DND-41 (cell line): ENCODE measurements around the gene TTC33.
A peak's percentile ranks its signal among the peaks of the same experiment; 100 is the strongest.

Source experiments
- ATAC-seq: fragments of 200-7000 bp; cut with Tn5 transposase; 3 replicates; pipeline ENCODE4 v1.9.1; 2021; ENCODE audit warnings: low read depth; ENCODE audit not compliant: insufficient read depth
- DNase-seq: peaks from one replicate; pipeline ENCODE4 v3.0.0-alpha.2; 2020
- H2AFZ ChIP-seq: 2 replicates; pipeline ENCODE4 v1.6.0; 2012; ENCODE audit warnings: low read depth, low read length
- H3K27ac ChIP-seq: 2 replicates; pipeline ENCODE4 v1.5.1; 2012; ENCODE audit warnings: low read length, inconsistent platforms
- H3K27me3 ChIP-seq: fragments of 200-600 bp; sonication (generic); 2 replicates; pipeline ENCODE4 v1.6.0; 2012; ENCODE audit warnings: low read length, mild to moderate bottlenecking, inconsistent platforms; ENCODE audit not compliant: insufficient read depth, poor library complexity
- H3K36me3 ChIP-seq: 2 replicates; pipeline ENCODE4 v1.5.1; 2012; ENCODE audit warnings: low read length, inconsistent platforms; ENCODE audit not compliant: insufficient read depth
- H3K4me1 ChIP-seq: 2 replicates; pipeline ENCODE4 v1.5.1; 2012; ENCODE audit warnings: mild to moderate bottlenecking, low read length; ENCODE audit not compliant: insufficient read depth
- H3K4me2 ChIP-seq: 2 replicates; pipeline ENCODE4 v1.6.0; 2012; ENCODE audit warnings: mild to moderate bottlenecking, moderate library complexity, low read length, inconsistent platforms; ENCODE audit not compliant: insufficient read depth
- H3K4me3 ChIP-seq, 2 experiments: fragments of 200-600 bp in 1 of 2; shearing (Covaris generic) in 1 of 2; 2 replicates each; pipeline ENCODE4 v1.5.1; 2012 to 2016; ENCODE audit warnings: inconsistent platforms in 2 of 2, low read length in 2 of 2, mild to moderate bottlenecking in 2 of 2, low read depth in 1 of 2, moderate library complexity in 1 of 2
- H3K79me2 ChIP-seq: 2 replicates; pipeline ENCODE4 v1.6.0; 2012; ENCODE audit warnings: low read length, inconsistent platforms; ENCODE audit not compliant: insufficient read depth
- H3K9ac ChIP-seq: 2 replicates; pipeline ENCODE4 v1.6.0; 2012; ENCODE audit warnings: low read depth, mild to moderate bottlenecking, inconsistent platforms, low read length, moderate library complexity
- H3K9me3 ChIP-seq: 2 replicates; pipeline ENCODE4 v1.5.1; 2012; ENCODE audit warnings: low read length, moderate library complexity, mild to moderate bottlenecking, inconsistent platforms; ENCODE audit not compliant: insufficient read depth, severe bottlenecking
- H4K20me1 ChIP-seq: 2 replicates; pipeline ENCODE4 v1.6.0; 2012; ENCODE audit warnings: low read length; ENCODE audit not compliant: insufficient read depth
- CTCF ChIP-seq: IDR thresholded peaks from 2 replicates; pipeline ENCODE4 v1.5.1; 2012; ENCODE audit warnings: borderline replicate concordance, low read length, moderate library complexity, mild to moderate bottlenecking; ENCODE audit not compliant: poor library complexity, severe bottlenecking; ENCODE audit errors: extremely low read depth
- EZH2 ChIP-seq: IDR thresholded peaks from 3 replicates; pipeline ENCODE4 v1.6.1; 2012; ENCODE audit warnings: borderline replicate concordance, low read depth, mild to moderate bottlenecking, moderate library complexity, low read length, inconsistent platforms; ENCODE audit not compliant: severe bottlenecking

TTC33 gene

GRCh38 chr5:40615586-40616170, 140.1 kb downstream of the TTC33 start:
- H3K4me1 ChIP-seq = peaks cover 10% of the 10 kb centered on the region
- no peak overlapping the region for H3K27ac ChIP-seq
- H3K36me3 ChIP-seq = no peaks in the 10 kb centered on the region
- no peaks in the 10 kb centered on the region for H4K20me1 ChIP-seq
- no peak overlapping the region for H3K4me3 ChIP-seq
- no peaks in the 10 kb centered on the region for H3K9me3 ChIP-seq
- no peak overlapping the region for H2AFZ ChIP-seq
- H3K27me3 ChIP-seq = no peaks in the 10 kb centered on the region
- H3K79me2 ChIP-seq = no peaks in the 10 kb centered on the region
- no peak overlapping the region for H3K9ac ChIP-seq
- DNase-seq = no peak
- ATAC-seq = peak; percentile 61
- H3K4me2 ChIP-seq = no peak overlapping the region
- no peak for TF ChIP-seq CTCF
- no peak for TF ChIP-seq EZH2

GRCh38 chr5:40614923-40615585, 140.7 kb downstream of the TTC33 start:
- Histone ChIP-seq H3K9ac (no peak overlapping the region), H3K27ac (no peak overlapping the region), H3K4me1 (peaks cover 10% of the 10 kb centered on the region), H3K4me3 (no peak overlapping the region), H2AFZ (no peak overlapping the region), H4K20me1 (no peaks in the 10 kb centered on the region), H3K36me3 (no peaks in the 10 kb centered on the region), H3K27me3 (no peaks in the 10 kb centered on the region), H3K4me2 (no peak overlapping the region), H3K79me2 (no peaks in the 10 kb centered on the region), H3K9me3 (no peaks in the 10 kb centered on the region)
- TF ChIP-seq EZH2 (no peak), CTCF (no peak)
- ATAC-seq (no peak), DNase-seq (no peak)

- H3K79me2 ChIP-seq = no peaks in the 10 kb centered on the region
- H3K36me3 ChIP-seq = no peaks in the 10 kb centered on the region
- no peak overlapping the region for H3K9ac ChIP-seq
- no peaks in the 10 kb centered on the region for H3K9me3 ChIP-seq
- H3K27ac ChIP-seq = no peak overlapping the region
- H2AFZ ChIP-seq = no peak overlapping the region
- H3K4me1 ChIP-seq = peaks cover 10% of the 10 kb centered on the region
- H3K4me3 ChIP-seq = no peak overlapping the region
- no peak for TF ChIP-seq CTCF
- no peak for TF ChIP-seq EZH2
- DNase-seq = no peak
- no peak for ATAC-seq
- H3K27me3 ChIP-seq = no peaks in the 10 kb centered on the region
- H3K4me2 ChIP-seq = no peak overlapping the region
- no peaks in the 10 kb centered on the region for H4K20me1 ChIP-seq
Observed at GRCh38 chr5:40614466-40614865, 141.3 kb downstream of the TTC33 start.
